Measurements from ENCODE around the gene SERPINB12. TPM values are rescaled to one million over a fixed set of nuclear protein-coding genes. Genes with fewer than 3 reads are reported as not detected.

SERPINB12 gene
- total RNA-seq, 1 donor from 2014 or later = not detected

- H3K4me3 Mint-ChIP-seq (ENCODE audit: unreplicated experiment) = no peak overlapping the region
These were observed 48.2 kb downstream of the SERPINB12 start for GRCh38 chr18:63590373-63590772.

DNA sequence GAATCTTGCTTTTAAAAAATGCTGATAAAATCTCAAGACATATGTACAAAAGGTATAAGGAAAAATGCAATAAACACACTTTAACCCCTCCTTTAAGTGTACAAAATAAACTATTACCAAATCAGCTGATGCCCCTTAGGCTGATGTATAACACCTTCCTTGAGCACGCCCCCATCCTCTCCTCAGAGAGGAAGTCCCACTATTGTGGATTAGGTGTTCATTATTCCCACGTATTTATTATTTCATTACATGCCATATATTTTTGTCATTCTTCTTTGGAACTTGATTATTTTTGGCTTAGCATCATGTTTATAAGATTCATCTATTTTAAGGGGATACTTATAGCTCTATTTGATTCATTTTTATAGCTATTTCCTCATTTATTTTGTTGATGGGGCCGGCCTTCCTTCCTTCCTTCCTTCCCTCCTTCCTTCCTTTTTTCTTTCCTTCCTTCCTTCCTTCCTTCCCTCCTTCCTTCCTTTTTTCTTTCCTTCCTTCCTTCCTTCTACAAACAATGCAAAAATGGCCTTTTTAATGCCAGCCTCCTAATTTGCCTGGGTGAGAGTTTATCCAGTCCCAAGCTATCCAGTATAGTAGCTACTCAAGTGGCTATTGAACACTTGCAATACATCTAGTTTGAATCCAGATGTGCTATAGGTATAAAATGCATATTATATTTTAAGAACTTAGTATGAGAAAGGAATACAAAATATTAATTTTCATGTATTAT is 49.0 kb downstream of the SERPINB12 start:
- Histone ChIP-seq H2AFZ (ENCODE audit: low read depth, low read length) (no peak overlapping the region), H3K4me2 (ENCODE audit: low read length) (no peak overlapping the region), H3K27ac (ENCODE audit: low read depth, low read length) (no peak overlapping the region), H3K4me3 (ENCODE audit: insufficient read depth, low read depth, low read length) (no peak overlapping the region), H3K9me3 (ENCODE audit: insufficient read depth, low read depth, low read length) (no peaks in the 10 kb centered on the region), H3K9ac (ENCODE audit: low read length) (no peak overlapping the region), H4K20me1 (ENCODE audit: insufficient read depth, low read length) (no peaks in the 10 kb centered on the region), H3K79me2 (ENCODE audit: insufficient read depth, low read length) (no peaks in the 10 kb centered on the region), H3K36me3 (ENCODE audit: insufficient read depth, low read length) (no peaks in the 10 kb centered on the region), H3K4me1 (ENCODE audit: insufficient read depth, low read length) (no peaks in the 10 kb centered on the region), H3K27me3 (ENCODE audit: insufficient read depth, low read length) (no peaks in the 10 kb centered on the region)
- Mint-ChIP-seq H3K9me3 (ENCODE audit: unreplicated experiment) (peaks cover 2% of the 10 kb centered on the region), H3K4me3 (ENCODE audit: unreplicated experiment) (no peak overlapping the region), H3K27me3 (ENCODE audit: low read depth, unreplicated experiment) (no peaks in the 10 kb centered on the region), H3K27ac (ENCODE audit: unreplicated experiment) (no peak overlapping the region), H3K36me3 (ENCODE audit: low read depth, unreplicated experiment) (peaks cover 4% of the 10 kb centered on the region), H3K4me1 (ENCODE audit: low read depth, unreplicated experiment) (no peaks in the 10 kb centered on the region)
- TF ChIP-seq CTCF (IDR thresholded peaks at IDR 0.05; ENCODE audit: insufficient read depth, low read depth, low read length) (no peak), EZH2 (IDR thresholded peaks at IDR 0.05; ENCODE audit: insufficient read depth, low read length) (no peak)
- FAIRE-seq (no peak), DNase-seq (ENCODE audit: low read depth) (no peak)

More at GRCh38 chr18:63590373-63590772, 48.2 kb downstream of the SERPINB12 start:
- H2AFZ ChIP-seq (ENCODE audit: low read depth, low read length) = no peak overlapping the region
- Mint-ChIP-seq H3K9me3 (ENCODE audit: unreplicated experiment) (peaks cover 2% of the 10 kb centered on the region), H3K27ac (ENCODE audit: unreplicated experiment) (no peak overlapping the region), H3K4me1 (ENCODE audit: low read depth, unreplicated experiment) (no peaks in the 10 kb centered on the region), H3K36me3 (ENCODE audit: low read depth, unreplicated experiment) (peaks cover 4% of the 10 kb centered on the region), H3K27me3 (ENCODE audit: low read depth, unreplicated experiment) (no peaks in the 10 kb centered on the region)
- H3K36me3 ChIP-seq (ENCODE audit: insufficient read depth, low read length) = no peaks in the 10 kb centered on the region
- DNase-seq (ENCODE audit: low read depth) (no peak), FAIRE-seq (no peak)
- H3K4me3 ChIP-seq (ENCODE audit: insufficient read depth, low read depth, low read length) = no peak overlapping the region
- H3K79me2 ChIP-seq (ENCODE audit: insufficient read depth, low read length) = no peaks in the 10 kb centered on the region
- TF ChIP-seq EZH2 (IDR thresholded peaks at IDR 0.05; ENCODE audit: insufficient read depth, low read length) = no peak
- H3K27me3 ChIP-seq (ENCODE audit: insufficient read depth, low read length) = no peaks in the 10 kb centered on the region
- no peaks in the 10 kb centered on the region for H4K20me1 ChIP-seq (ENCODE audit: insufficient read depth, low read length)
- no peak overlapping the region for H3K27ac ChIP-seq (ENCODE audit: low read depth, low read length)
- H3K4me1 ChIP-seq (ENCODE audit: insufficient read depth, low read length) = no peaks in the 10 kb centered on the region
- H3K4me2 ChIP-seq (ENCODE audit: low read length) = no peak overlapping the region
- no peak overlapping the region for H3K9ac ChIP-seq (ENCODE audit: low read length)
- H3K9me3 ChIP-seq (ENCODE audit: insufficient read depth, low read depth, low read length) = no peaks in the 10 kb centered on the region

DNA sequence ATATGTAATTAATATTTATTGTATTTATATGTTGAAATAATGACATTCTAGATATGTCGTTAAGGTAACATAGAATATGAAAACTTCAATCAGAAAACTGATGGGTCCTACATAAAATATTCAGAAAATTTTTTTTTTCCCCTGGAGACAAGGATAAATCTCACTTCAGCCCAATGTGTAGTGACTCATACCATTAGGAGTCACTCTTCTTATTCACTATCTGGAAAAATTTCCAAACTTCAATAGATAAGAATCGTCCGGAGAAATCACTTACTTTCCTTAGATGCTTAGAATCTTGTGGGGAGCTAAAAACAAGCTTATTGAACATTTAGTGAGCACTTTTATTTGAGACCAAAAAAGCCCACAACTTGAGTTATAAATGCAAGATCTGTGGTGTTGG is 49.6 kb downstream of the SERPINB12 start:
- H3K4me3 ChIP-seq (ENCODE audit: insufficient read depth, low read depth, low read length) = no peak overlapping the region
- no peaks in the 10 kb centered on the region for H3K36me3 ChIP-seq (ENCODE audit: insufficient read depth, low read length)
- H3K9ac ChIP-seq (ENCODE audit: low read length) = no peak overlapping the region
- TF ChIP-seq CTCF (IDR thresholded peaks at IDR 0.05; ENCODE audit: insufficient read depth, low read depth, low read length) (no peak), EZH2 (IDR thresholded peaks at IDR 0.05; ENCODE audit: insufficient read depth, low read length) (no peak)
- DNase-seq (ENCODE audit: low read depth) = no peak
- no peak overlapping the region for H2AFZ ChIP-seq (ENCODE audit: low read depth, low read length)
- Mint-ChIP-seq H3K9me3 (ENCODE audit: unreplicated experiment) (peaks cover 2% of the 10 kb centered on the region), H3K27ac (ENCODE audit: unreplicated experiment) (no peak overlapping the region), H3K4me3 (ENCODE audit: unreplicated experiment) (no peak overlapping the region), H3K27me3 (ENCODE audit: low read depth, unreplicated experiment) (no peaks in the 10 kb centered on the region), H3K4me1 (ENCODE audit: low read depth, unreplicated experiment) (no peaks in the 10 kb centered on the region), H3K36me3 (ENCODE audit: low read depth, unreplicated experiment) (peaks cover 4% of the 10 kb centered on the region)
- H3K27ac ChIP-seq (ENCODE audit: low read depth, low read length) = no peak overlapping the region
- H3K9me3 ChIP-seq (ENCODE audit: insufficient read depth, low read depth, low read length) = no peaks in the 10 kb centered on the region
- no peaks in the 10 kb centered on the region for H3K27me3 ChIP-seq (ENCODE audit: insufficient read depth, low read length)
- no peaks in the 10 kb centered on the region for H3K4me1 ChIP-seq (ENCODE audit: insufficient read depth, low read length)
- no peaks in the 10 kb centered on the region for H3K79me2 ChIP-seq (ENCODE audit: insufficient read depth, low read length)
- peak; percentile 68 for FAIRE-seq
- H3K4me2 ChIP-seq (ENCODE audit: low read length) = no peak overlapping the region
- no peaks in the 10 kb centered on the region for H4K20me1 ChIP-seq (ENCODE audit: insufficient read depth, low read length)

Data from astrocyte (in vitro differentiated cells and primary cell).